GM19455 (cell line): Measurements from ENCODE around the gene EXOC6.

Source experiments
- ATAC-seq: cut with Tn5 transposase; IDR thresholded peaks from one replicate; pipeline ENCODE4 v1.9.1; 2021; ENCODE audit not compliant: unreplicated experiment

Gene EXOC6

DNA sequence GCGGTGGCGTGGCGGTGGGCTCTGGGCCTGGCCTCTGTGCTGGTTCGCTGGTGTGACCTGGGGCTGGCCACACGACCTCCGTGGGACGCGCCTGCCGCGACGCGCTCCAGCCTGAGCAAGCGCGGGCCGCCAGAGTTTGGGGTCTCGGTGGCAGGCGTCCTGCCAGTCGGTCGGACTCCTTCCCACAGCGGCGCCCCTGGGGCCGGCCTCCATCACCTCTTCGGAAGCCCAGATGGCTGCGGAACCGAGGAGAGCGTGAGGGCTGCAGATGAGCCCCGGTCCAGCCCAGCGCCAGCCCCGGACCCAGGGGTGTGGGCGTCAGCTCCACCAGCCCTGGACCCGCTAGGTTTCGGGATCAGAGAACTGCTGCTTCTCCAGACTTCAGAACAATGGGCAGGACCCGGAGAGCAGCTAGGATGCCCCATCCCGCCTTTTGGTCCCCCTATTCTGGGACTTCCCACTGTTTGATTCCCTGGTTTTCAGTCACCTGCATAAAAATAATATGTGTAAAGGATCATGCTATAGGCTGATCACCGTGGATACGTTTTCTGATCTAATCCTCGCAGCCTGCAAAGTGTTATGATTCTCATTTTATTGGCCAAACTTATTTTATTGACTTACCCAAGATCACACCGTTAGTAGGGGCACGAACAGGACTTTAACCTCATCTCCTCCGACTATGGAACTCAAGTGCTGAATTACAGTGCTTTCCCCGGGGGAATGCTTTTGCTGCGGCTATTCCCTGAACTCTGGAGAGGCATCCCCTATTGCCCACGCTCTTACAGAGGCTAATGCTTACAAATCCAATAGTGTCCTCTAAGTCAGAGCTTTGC lies 215.0 kb downstream of the EXOC6 start:
- no peak for ATAC-seq

DNA sequence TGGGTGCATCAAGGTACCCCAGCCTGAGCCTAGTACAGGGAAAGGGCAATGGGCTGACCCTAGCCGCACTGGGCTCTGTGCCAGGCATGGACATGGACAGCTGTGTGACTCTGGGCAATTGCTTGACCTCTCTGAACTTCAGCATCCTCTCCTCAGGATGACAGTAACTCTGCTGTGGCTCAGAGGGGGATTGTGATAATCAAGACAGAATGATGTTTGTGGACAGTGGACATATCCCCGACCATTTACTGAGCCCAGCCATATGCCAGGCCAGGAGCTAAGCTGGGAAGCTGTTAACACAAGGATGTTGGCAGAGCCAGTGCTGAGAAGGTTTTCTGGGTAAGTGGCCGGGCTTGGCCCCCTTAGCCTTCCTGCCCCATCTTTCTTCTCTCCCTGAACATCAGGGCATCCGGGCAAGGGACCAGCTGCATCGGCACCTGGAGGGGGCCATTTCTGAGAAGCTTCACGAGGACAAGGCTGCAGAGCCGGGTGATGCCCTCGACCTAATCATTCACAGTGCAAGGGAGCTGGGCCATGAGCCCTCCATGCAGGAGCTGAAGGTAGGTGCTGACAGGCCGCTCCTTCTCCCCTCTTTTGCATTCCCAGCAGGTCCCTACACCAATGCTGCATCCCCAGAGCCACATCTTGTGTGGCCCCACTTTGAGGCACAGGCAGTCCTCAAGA lies 215.8 kb downstream of the EXOC6 start:
- ATAC-seq: no peak

DNA sequence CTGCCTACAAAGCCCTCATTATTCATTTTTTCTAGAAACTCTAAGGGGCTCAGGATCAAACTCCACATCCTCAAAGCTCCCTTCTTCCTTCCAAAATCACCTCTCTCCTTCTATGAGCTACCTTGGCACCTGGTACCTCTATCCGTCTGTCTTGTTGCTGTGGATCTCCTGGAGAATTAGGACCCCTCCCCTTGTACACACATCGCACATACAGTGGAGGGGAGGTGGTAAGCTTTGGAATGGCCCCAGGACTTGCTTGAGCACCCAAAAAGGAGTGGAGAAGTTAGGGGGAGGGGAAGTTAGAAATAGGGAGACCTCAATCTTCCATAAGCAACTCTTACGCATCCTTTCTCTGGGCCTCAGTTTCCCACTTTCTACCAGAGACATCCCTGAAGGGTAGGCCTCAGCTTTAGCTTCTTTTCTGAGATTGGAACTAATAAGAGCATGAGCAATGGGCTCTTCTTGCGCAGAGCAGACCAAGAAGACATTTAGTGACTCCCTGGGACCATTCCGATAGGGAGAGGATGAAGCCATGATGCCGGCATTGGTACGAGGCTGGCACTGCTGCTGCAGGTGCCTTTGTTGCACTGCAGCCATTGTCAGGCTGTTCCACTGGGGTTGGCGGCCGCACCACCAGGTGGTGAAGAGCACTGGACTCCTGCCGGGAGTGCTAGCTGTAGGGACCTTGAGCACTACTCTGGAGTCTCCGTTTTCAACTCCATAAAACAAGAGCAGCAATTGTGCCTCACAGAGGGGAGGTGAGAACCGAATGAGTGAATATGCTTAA lies 216.7 kb downstream of the EXOC6 start:
- no peak for ATAC-seq

DNA sequence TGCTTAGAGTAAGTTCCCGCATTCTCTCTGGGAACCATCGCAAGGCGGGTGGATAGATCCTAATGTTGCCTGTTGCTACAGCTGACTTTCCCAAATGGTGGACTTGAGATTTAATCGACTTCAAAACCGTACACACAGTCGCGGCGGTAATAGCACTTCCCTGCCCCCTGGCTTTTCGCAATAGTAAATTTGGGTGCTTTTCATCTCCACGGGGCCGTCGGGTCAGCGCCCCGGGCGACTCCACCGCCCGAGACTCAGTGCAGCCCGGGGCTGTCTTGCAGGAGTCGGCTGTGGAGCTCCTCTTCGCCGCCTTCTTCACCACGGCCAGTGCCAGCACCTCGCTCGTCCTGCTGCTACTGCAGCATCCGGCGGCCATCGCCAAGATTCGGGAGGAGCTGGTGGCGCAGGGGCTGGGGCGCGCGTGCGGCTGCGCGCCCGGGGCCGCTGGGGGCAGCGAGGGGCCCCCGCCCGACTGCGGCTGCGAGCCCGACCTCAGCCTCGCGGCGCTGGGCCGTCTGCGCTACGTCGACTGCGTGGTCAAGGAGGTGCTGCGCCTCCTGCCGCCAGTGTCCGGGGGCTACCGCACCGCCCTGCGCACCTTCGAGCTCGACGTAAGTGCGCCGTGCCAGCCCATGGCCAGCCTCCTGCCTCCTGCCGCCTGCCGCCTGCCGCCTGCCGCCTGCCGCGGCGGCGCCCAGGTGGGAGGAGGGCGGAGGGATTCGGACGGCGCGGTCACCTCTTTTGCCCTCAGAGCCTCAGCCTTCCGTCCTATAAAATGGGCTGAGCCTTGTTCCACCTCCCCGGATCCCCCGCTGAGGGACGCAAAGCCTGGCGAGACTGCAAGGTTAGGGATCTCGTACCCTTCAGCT lies 217.6 kb downstream of the EXOC6 start:
- no peak for ATAC-seq

DNA sequence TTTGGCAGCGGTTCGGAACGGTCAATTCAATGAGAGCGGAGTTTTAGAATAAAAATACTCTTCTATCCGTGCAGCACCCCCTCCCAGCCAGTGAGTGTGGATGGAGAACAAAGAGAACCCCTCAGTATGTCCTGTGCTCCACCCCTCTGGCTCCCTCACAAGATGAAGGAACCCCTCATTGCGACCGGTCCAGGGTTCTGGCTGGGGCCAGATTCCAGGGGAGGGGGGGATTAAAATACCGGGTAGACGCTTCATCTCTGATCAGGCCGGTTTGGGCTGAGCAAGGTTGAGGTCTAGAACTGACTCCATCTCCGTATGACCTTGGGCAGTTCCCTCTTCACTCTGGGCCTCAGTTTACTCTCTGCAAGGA lies 218.2 kb downstream of the EXOC6 start:
- ATAC-seq: no peak

DNA sequence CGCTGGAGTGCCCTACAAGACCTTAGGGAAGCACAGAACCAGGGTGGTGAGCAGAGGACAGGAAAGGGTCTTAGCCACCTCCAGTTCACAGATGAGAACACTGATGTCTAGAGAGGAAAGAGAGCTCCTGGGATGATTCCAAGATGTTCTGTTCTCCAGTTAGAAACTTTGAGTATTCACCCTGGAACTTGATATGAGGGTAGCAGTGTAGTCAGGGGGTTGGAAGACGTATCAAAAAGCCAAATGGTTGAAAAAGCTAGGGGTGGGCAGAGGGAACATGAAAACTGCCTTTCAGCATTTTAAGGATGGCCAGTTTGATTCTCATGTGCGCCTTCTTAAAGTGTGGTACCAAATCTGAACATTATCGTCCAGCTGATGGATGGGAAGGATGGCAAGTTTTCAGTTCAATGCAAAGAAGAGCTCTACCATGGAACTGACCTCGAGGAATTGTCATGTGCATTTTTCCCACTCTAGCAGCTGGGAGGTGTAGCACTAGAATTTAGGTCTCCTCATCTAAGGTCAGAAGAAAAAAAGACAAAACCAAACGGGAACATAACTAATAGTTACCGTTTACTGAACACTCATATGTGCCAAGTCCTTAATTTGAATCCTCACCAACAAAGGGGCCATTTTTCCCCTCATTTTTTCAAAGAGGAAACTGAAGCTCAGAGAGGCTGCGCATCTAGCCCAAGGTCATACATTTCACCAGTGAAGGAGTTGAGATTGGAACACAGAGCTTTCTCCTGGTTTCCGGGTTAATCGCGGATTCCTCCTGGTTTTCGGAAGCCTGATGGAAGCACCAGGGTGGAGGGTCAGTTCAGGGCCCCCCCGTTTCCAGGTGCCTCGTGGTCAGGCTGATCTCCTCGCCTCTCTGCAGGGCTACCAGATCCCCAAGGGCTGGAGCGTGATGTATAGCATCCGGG lies 219.4 kb downstream of the EXOC6 start:
- no peak for ATAC-seq

DNA sequence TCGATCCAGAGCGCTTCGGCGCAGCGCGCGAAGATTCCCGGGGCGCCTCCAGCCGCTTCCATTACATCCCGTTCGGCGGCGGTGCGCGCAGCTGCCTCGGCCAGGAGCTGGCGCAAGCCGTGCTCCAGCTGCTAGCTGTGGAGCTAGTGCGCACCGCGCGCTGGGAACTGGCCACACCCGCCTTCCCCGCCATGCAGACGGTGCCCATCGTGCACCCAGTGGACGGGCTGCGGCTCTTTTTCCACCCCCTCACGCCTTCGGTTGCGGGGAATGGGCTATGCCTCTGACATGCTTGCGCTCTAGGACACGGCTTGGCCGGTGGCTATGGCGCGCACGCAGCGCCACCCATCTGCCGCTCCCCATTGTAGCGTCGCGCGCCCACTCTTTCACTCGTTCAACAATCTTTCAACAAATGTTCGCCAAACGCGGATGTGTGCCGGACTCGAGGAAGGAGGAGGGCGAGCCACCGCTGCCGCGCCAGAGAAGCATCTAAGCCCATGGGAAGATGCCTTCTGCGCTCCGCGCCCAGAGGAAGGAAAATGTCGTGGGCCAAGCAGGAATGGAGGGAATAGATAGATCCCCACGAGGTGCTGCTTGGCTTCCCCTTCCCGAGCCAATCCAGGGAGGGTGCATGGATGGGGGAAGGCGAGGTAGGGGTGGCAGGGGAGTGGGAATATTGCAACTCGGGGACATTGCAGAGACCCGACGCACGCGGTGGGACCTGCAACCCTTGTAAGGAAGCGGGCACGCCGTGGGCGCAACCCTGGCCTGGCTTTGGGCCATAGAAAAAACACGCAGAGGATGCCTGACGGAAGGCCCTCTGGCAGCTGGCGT lies 220.3 kb downstream of the EXOC6 start:
- ATAC-seq: no peak

DNA sequence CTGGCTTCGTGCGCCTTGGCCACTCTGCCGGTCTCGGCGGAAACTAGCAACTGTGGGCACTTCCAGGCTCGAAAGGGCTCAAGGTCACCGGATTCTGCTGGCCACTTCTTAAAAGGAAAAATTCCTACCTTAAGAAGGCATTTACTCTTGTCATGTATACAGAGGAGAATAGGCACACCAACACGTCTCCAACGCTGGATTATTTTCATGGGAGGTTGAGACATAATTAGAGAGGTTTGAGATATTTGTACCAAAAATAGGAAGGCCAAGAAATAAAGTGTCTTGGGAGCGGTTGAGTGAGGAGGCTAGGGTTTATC lies 220.9 kb downstream of the EXOC6 start:
- ATAC-seq: no peak

DNA sequence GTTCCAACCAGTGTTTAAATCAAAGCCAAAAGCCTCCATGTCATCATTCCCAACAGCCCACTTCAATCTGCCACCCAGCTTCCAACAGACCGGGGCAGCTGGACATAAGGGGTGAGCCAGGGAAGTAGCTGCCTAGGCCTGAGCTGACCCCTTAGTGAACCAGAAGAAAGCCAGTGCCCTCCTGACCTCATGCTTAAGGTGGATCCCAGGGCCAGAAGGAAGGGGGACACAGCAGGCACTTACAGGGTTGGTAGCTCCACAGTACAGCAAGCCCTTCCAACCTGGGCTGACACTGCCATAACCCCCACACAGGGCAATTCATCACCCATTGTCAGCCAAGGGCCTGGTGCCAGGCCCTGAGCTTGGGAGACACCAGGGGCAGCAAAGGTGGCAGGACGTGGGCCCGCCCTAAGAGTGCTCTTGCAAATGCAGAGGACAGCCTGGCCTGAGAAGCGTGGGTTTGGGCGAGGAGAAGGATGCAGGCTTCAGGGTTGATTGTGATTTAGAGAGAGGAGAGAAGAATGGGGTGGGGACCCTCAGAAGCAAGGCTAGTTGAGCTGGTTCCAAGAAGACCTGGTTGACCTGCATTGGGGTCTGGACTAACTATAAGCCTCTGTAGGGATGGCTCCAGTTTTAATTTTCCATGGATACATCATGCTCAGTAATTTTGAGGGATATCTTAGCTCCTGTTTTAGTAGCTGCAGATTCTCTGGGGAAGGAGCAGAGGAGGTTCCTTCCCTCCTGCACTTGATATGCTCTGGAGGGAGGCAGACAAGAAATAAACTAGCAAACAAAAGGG lies 222.3 kb downstream of the EXOC6 start:
- ATAC-seq: no peak

DNA sequence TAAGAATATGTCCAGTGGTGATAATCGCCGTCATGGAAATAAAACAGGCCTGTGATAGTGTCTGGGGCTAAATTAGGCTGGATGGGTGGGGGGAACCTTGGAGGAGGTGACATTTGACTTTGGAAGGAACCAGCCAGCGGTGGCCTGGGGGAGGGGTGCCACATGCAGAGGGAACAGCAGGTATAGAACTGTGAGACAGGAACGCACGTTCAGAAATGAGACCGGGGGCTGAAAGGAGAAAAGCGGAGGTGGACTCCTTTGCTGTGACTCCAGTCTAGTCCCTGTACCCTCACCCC lies 222.8 kb downstream of the EXOC6 start:
- ATAC-seq: no peak

DNA sequence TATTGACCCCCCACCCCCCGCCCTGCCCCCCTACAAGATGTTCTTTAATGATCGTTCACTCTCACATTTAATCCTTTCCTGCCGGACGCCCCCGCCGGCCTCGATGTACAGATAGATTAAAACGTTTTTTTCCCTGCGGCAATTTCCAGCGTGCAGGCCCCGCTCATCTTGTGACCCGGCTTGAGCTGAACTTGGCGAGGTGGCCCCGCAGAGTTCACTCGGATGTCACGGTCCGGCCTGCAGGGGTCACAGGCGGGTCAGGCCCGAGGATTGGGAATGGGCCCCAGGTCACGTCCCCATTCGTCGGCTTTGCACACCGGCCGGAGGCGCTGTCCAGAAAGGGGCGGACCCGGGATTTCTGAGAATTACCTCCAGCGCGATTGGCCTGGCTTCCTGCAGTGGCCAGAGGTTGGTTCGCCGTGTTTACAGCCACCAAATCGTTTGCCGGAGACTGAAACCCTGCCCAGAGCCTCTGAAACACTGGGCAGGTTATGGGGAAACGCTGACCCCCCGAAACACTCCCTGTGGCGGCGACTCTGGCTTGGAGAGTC lies 223.4 kb downstream of the EXOC6 start:
- ATAC-seq: no peak

DNA sequence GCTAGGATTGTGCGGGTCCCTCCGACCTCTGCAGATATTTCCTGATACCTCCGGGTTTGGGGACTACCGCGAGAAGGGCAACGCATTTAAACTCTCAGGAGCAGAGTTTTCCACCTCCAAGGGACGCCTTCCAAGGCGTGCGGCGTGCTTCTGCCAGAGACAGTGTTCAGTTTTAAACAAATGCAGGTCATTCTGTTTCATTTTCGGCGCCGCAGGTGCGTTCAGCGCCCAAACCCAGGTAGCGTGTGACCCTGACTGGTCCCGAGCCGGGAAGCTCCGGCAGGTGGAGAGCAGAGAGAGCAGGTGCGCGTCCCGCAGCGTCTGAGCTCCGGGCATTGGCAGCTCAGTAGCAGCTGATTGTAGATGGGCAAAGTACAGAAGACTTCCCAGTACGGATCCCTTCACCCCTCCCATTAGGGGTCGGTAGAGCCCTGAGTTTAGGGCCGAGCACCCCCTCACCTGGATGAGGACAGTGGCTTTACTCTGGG lies 223.9 kb downstream of the EXOC6 start:
- no peak for ATAC-seq

DNA sequence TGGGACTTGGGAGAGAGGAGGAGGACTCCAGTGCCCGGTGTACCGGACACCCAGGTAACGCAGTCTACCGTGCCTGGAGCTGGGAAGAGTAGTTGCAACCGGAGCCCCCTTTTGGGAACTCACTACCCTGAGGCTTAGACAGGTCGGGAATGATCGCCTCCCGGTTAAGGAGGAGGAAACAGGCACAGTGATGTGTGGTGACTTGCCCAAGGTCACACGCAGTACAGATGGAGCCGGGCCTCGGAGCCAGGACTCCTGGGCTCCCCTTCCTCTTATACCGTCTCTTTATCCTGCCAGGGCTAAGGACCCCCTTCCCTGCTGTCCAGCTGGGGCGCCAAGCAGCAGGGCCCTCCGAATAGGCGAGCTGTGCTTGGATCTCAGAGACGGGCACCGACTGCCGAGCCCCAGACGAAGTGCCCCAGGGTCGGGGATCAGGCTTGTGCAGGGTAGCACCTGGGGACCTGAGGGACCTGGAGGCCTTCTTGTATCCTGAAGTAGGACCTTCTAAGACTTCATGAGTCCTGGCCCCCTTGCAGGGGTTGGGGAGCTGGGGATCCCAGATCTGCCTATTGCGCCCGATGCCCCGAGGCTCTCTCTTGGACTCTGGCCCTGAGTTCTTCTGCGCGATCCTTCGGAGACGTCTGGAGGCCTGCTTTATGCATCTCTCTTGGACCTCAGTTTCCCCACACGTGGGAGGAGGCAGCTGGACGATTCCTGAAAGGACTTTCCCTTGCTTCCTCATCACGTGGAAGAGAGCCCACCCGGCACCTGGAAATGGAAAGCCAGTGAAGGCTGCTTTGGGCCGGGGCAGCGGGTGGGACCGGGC lies 224.6 kb downstream of the EXOC6 start:
- ATAC-seq: no peak

DNA sequence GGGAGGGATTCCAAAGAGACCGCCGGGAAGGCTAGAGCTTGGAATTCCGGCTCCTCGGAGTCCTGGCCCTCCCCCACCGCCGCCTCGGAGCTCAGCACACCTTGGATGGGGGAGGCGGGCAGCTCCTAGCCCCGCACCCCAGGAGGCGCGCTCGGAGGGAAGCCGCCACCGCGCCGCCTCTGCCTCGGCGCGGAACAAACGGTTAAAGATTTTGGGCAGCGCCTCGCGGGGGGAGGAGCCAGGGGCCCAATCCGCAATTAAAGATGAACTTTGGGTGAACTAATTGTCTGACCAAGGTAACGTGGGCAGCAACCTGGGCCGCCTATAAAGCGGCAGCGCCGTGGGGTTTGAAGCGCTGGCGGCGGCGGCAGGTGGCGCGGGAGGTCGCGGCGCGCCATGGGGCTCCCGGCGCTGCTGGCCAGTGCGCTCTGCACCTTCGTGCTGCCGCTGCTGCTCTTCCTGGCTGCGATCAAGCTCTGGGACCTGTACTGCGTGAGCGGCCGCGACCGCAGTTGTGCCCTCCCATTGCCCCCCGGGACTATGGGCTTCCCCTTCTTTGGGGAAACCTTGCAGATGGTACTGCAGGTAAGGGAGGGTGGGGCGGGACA lies 225.3 kb downstream of the EXOC6 start, which contains the start of gene CYP26A1:
CYP26A1 (plus strand) TSS at position 355 of the 608 bp plus-strand sequence; CDS start at position 397, 42 bp downstream.
- ATAC-seq: no peak

DNA sequence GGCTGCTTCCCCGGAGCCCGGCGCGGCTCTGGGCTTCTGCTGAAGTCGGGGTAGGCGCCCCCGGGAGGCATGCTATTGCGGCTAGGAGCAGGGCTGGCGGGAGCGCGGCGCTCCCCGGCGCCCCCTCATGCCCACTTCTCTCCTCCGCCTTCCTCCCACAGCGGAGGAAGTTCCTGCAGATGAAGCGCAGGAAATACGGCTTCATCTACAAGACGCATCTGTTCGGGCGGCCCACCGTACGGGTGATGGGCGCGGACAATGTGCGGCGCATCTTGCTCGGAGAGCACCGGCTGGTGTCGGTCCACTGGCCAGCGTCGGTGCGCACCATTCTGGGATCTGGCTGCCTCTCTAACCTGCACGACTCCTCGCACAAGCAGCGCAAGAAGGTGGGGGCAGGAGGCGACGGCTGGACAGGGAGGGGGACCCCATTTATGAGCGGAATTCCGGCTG lies 225.9 kb downstream of the EXOC6 start:
- ATAC-seq: no peak

DNA sequence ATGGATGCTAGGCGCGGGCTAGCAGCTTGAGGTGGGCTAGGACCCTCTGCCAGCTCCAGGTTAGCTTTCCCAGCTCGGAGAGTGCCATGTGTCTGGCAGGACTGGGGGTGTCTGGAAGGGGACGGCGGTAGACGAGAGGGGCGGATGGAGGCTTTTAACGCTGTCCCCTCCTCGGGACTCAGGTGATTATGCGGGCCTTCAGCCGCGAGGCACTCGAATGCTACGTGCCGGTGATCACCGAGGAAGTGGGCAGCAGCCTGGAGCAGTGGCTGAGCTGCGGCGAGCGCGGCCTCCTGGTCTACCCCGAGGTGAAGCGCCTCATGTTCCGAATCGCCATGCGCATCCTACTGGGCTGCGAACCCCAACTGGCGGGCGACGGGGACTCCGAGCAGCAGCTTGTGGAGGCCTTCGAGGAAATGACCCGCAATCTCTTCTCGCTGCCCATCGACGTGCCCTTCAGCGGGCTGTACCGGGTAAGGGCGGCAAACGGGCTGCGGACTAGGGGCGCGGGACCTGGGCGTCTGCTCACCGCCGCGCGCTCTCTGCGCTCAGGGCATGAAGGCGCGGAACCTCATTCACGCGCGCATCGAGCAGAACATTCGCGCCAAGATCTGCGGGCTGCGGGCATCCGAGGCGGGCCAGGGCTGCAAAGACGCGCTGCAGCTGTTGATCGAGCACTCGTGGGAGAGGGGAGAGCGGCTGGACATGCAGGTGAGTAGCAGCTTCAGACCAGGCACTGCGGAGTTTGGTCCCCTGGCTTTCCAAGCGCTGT lies 226.5 kb downstream of the EXOC6 start:
- ATAC-seq: no peak
